Parathyroid adenoma (tissue), 2 donors: ENCODE measurements around the gene MDP1.

Experiments used
- H2AFZ ChIP-seq: fragments of 300-600 bp; sonication (generic); one replicate; pipeline ENCODE4 v1.7.0; 2017; ENCODE audit warnings: antibody characterized with exemption, mild to moderate bottlenecking
- H3K27ac ChIP-seq: fragments of 300-600 bp; sonication (generic); one replicate; pipeline ENCODE4 v1.7.0; 2017
- H3K27me3 ChIP-seq: fragments of 300-600 bp; sonication (generic); one replicate; pipeline ENCODE4 v1.7.0; 2017; ENCODE audit warnings: low read length; ENCODE audit not compliant: control insufficient read depth, insufficient read depth
- H3K36me3 ChIP-seq: fragments of 300-600 bp; sonication (generic); one replicate; pipeline ENCODE4 v1.7.0; 2017; ENCODE audit warnings: low read length; ENCODE audit not compliant: control insufficient read depth, insufficient read depth
- H3K4me1 ChIP-seq: fragments of 300-600 bp; sonication (generic); one replicate; pipeline ENCODE4 v1.7.0; 2017; ENCODE audit warnings: control low read depth
- H3K4me2 ChIP-seq: fragments of 300-600 bp; sonication (generic); one replicate; pipeline ENCODE4 v1.7.0; 2017; ENCODE audit warnings: low read length
- H3K4me3 ChIP-seq: fragments of 300-600 bp; sonication (generic); one replicate; pipeline ENCODE4 v1.7.0; 2017; ENCODE audit warnings: low read depth, low read length
- H3K79me2 ChIP-seq: fragments of 300-600 bp; sonication (generic); one replicate; pipeline ENCODE4 v1.7.0; 2017; ENCODE audit warnings: control low read depth
- H3K9ac ChIP-seq: fragments of 300-600 bp; sonication (generic); one replicate; pipeline ENCODE4 v1.7.0; 2017; ENCODE audit warnings: mild to moderate bottlenecking
- H3K9me3 ChIP-seq: fragments of 300-600 bp; sonication (generic); one replicate; pipeline ENCODE4 v1.7.0; 2017; ENCODE audit warnings: low read length; ENCODE audit not compliant: control insufficient read depth
- CTCF ChIP-seq: fragments of 300-600 bp; sonication (generic); IDR thresholded peaks from one replicate; pipeline ENCODE4 v1.7.0; 2017; ENCODE audit warnings: antibody characterized with exemption, mild to moderate bottlenecking
- donor health status: primary hyperparathyroidism.

The MDP1 gene

GRCh38 chr14:24240110-24240918, 24.4 kb upstream of the MDP1 start:
- Histone ChIP-seq H2AFZ (no peak overlapping the region), H3K4me2 (peak overlapping the region; percentile 98), H3K4me3 (peak overlapping the region; percentile 100), H3K9ac (peak overlapping the region; percentile 73), H3K27ac (peak overlapping the region; percentile 98), H3K79me2 (peaks cover 28% of the 10 kb centered on the region), H3K4me1 (peaks cover 39% of the 10 kb centered on the region), H3K9me3 (no peaks in the 10 kb centered on the region), H3K27me3 (no peaks in the 10 kb centered on the region), H3K36me3 (peaks cover 24% of the 10 kb centered on the region)
- TF ChIP-seq CTCF = no peak

- Histone ChIP-seq H3K4me2 (peak overlapping the region; percentile 98), H3K9me3 (no peaks in the 10 kb centered on the region), H3K4me1 (peaks cover 52% of the 10 kb centered on the region), H3K36me3 (peaks cover 24% of the 10 kb centered on the region), H2AFZ (no peak overlapping the region), H3K79me2 (peaks cover 28% of the 10 kb centered on the region), H3K27ac (peak overlapping the region; percentile 98), H3K9ac (no peak overlapping the region), H3K27me3 (no peaks in the 10 kb centered on the region), H3K4me3 (peak overlapping the region; percentile 100)
- TF ChIP-seq CTCF = no peak
Observed at GRCh38 chr14:24238527-24239037, 22.7 kb upstream of the MDP1 start.

GRCh38 chr14:24238123-24238522, 22.3 kb upstream of the MDP1 start:
- no peak overlapping the region for H2AFZ ChIP-seq
- no peak for TF ChIP-seq CTCF
- H3K79me2 ChIP-seq = peaks cover 28% of the 10 kb centered on the region
- H3K27me3 ChIP-seq = no peaks in the 10 kb centered on the region
- H3K27ac ChIP-seq = peak overlapping the region; percentile 98
- peaks cover 55% of the 10 kb centered on the region for H3K4me1 ChIP-seq
- H3K36me3 ChIP-seq = peaks cover 24% of the 10 kb centered on the region
- H3K9ac ChIP-seq = no peak overlapping the region
- peak overlapping the region; percentile 100 for H3K4me3 ChIP-seq
- H3K9me3 ChIP-seq = no peaks in the 10 kb centered on the region
- peak overlapping the region; percentile 98 for H3K4me2 ChIP-seq

- H3K27ac ChIP-seq = peak overlapping the region; percentile 98
- H3K9me3 ChIP-seq = no peaks in the 10 kb centered on the region
- H3K27me3 ChIP-seq = no peaks in the 10 kb centered on the region
- H3K36me3 ChIP-seq = peaks cover 24% of the 10 kb centered on the region
- H2AFZ ChIP-seq = no peak overlapping the region
- peaks cover 28% of the 10 kb centered on the region for H3K79me2 ChIP-seq
- TF ChIP-seq CTCF = no peak
- no peak overlapping the region for H3K9ac ChIP-seq
- H3K4me3 ChIP-seq = peak overlapping the region; percentile 100
- peak overlapping the region; percentile 98 for H3K4me2 ChIP-seq
- peaks cover 58% of the 10 kb centered on the region for H3K4me1 ChIP-seq
Observed at GRCh38 chr14:24237463-24237955, 21.6 kb upstream of the MDP1 start.
